Kidney epithelial cell (primary cell): Measurements from ENCODE around the gene ATF7IP2. TPM values are rescaled to one million over a fixed set of nuclear protein-coding genes. Genes with fewer than 3 reads are reported as not detected.
A peak's percentile ranks its signal among the peaks of the same experiment; 100 is the strongest.
"Not testable (repeated sequence)": the region's sequence is repeated elsewhere in the genome, so short reads cannot be mapped to it uniquely, and the experiment has no call there.

ENCODE experiments used
- DNase-seq: peaks from one replicate; pipeline ENCODE4 v3.0.0-alpha.2; 2010; ENCODE audit warnings: low read depth
- H3K27me3 ChIP-seq: 2 replicates; pipeline ENCODE4 v1.6.0; 2011; ENCODE audit warnings: low read length; ENCODE audit not compliant: control insufficient read depth, insufficient read depth
- H3K36me3 ChIP-seq: 2 replicates; pipeline ENCODE4 v1.5.1; 2011; ENCODE audit warnings: low read length; ENCODE audit not compliant: control insufficient read depth, insufficient read depth
- H3K4me3 ChIP-seq: 2 replicates; pipeline ENCODE4 v1.5.1; 2011; ENCODE audit warnings: low read depth, mild to moderate bottlenecking, control low read depth, low read length
- total RNA-seq: library from RNA; depleted of rRNA; stranded (reverse); fragments of >200 nt; gene quantifications from 2 replicates; pipeline ENCODE4 v1.2.3, GENCODE V29; 2015
- TF ChIP-seq, protein P1 (sequence below): IDR thresholded peaks from 2 replicates; pipeline ENCODE4 v1.5.1; 2011; ENCODE audit warnings: mild to moderate bottlenecking, moderate library complexity, low read length, control low read depth, inconsistent platforms; ENCODE audit not compliant: insufficient read depth, poor library complexity, severe bottlenecking

Gene ATF7IP2
- total RNA-seq, 1 donor from 2014 or later, result 4.6 TPM

DNA sequence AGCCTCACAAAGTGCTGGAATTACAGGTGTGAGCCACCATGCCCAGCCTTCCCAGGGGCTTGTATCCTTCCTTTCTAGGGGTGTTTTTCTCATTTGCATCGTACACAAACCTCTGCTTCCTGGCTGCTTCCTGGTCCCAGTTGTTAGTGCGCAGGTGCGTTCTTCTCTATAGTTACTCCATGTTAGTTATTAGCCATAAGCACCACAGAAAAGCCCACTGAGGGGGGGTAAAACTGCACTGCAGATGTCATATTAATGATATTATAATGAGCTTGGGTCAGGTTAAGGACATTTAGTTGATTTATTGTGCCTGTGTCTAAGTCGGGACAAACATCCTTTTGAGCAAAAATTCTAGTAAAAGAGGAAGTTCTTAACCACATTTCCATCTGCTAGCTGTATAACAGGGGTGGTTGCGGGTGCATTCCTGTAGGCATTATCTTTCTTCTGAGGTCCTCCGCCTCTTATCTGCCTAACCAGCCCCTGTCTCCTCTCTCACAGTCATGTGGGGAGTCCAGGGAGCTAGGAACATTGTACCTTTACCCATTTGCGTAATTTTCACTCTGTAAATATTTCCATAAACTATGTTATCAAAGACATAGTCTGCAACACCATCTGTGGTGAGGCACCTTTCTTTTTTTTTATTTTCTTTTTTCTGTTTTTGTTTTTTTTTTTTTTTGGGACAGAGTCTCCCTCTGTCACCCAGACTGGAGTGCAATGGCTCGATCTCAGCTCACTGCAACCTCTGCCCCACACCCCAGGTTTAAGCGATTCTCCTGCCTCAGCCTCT, 23.6 kb upstream of the ATF7IP2 start:
- Histone ChIP-seq H3K27me3 (no peaks in the 10 kb centered on the region), H3K4me3 (no peak overlapping the region), H3K36me3 (no peaks in the 10 kb centered on the region)
- DNase-seq, result no peak
- TF ChIP-seq, protein P1, sequence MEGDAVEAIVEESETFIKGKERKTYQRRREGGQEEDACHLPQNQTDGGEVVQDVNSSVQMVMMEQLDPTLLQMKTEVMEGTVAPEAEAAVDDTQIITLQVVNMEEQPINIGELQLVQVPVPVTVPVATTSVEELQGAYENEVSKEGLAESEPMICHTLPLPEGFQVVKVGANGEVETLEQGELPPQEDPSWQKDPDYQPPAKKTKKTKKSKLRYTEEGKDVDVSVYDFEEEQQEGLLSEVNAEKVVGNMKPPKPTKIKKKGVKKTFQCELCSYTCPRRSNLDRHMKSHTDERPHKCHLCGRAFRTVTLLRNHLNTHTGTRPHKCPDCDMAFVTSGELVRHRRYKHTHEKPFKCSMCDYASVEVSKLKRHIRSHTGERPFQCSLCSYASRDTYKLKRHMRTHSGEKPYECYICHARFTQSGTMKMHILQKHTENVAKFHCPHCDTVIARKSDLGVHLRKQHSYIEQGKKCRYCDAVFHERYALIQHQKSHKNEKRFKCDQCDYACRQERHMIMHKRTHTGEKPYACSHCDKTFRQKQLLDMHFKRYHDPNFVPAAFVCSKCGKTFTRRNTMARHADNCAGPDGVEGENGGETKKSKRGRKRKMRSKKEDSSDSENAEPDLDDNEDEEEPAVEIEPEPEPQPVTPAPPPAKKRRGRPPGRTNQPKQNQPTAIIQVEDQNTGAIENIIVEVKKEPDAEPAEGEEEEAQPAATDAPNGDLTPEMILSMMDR, result no peak

DNA sequence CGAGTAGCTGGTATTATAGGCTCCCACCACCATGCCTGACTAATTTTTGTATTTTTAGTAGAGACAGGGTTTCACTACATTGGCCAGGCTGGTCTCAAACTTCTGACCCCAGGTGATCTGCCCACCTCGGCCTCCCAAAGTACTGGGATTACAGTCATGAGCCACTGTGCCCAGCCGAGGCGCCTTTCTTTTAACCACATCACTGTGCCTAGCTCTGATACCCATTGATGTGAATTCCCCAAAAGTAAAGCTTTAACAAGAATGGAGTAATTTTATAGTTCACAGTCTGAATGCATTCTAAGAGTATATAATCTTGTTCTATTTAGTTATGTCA, 23.0 kb upstream of the ATF7IP2 start:
- DNase-seq, H3K27me3 ChIP-seq, H3K36me3 ChIP-seq, H3K4me3 ChIP-seq: not testable (repeated sequence)

DNA sequence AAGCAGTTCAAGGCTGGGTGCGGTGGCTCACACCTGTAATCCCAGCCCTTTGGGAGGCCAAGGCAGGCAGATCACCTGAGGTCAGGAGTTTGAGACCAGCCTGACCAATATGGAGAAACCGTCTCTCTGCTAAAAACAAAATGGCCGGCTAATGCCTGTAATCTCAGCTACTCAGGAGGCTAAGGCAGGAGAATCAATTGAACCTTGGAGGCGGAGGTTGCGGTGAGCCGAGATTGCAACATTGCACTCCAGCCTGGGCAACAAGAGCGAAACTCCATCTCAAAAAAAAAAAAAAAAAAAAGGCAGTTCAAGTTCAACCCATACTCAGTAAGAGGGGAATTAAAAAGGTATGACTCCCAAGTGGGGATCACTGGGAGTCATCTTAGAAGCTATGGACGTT, 19.2 kb upstream of the ATF7IP2 start:
- DNase-seq, H3K4me3 ChIP-seq, H3K27me3 ChIP-seq, H3K36me3 ChIP-seq: not testable (repeated sequence)

DNA sequence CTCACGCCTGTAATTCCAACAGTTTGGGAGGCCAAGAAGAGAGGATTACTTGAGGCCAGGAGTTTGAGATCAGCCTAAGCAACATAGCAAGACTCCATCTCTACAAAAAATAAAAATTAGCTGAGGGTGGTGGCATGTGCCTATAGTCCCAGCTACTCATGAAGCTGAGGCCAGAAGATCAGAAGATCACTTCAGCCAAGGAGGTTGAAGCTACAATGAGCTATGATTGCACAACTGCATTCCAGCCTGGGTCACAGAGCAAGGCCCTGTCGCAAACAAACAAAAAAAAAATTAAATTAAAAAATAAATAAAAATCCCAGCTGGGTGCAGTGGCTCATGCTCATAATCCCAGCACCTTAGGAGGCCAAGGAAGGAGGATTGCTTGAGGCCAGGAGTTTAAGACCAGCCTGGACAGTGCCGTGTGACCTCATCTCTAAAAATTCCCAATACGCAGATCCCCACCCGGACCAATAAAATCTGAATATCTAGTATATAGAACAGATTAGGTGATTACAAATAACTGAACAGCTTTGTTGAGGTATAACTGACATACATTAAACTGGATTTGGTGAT, 18.2 kb upstream of the ATF7IP2 start:
- no peaks in the 10 kb centered on the region for H3K27me3 ChIP-seq
- TF ChIP-seq, protein P1, result no peak
- H3K36me3 ChIP-seq, result no peaks in the 10 kb centered on the region
- no peak for DNase-seq
- H3K4me3 ChIP-seq, result no peak overlapping the region

DNA sequence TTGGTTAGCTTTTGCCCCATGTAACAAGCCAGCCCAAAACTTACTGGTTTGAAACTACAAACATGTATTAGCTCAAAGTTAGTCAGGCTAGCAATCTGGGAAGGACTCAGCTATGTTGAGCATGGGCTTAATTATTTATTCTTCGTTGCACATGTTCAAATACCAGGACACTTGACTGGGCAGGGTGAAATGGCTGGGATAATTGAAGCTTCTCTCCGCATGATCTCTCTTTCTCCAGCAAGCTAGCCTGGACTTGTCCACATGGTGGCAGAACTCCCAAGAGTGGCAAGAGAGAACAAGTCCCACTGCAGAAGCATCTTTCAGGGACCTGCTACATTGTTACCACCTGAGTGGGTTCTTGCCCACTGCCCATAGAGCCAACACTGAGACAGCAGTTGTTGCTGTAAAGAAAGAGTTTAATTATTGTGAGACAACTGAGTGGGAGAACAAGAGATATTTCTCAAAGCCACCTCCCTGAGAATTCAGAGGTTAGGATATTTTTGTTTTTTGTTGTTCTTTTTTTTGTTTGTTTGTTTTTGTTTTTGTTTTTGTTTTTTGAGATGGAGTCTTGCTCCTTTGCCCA, 16.8 kb upstream of the ATF7IP2 start:
- DNase-seq, result no peak
- TF ChIP-seq, protein P1, result peak; percentile 17
- no peak overlapping the region for H3K4me3 ChIP-seq

DNA sequence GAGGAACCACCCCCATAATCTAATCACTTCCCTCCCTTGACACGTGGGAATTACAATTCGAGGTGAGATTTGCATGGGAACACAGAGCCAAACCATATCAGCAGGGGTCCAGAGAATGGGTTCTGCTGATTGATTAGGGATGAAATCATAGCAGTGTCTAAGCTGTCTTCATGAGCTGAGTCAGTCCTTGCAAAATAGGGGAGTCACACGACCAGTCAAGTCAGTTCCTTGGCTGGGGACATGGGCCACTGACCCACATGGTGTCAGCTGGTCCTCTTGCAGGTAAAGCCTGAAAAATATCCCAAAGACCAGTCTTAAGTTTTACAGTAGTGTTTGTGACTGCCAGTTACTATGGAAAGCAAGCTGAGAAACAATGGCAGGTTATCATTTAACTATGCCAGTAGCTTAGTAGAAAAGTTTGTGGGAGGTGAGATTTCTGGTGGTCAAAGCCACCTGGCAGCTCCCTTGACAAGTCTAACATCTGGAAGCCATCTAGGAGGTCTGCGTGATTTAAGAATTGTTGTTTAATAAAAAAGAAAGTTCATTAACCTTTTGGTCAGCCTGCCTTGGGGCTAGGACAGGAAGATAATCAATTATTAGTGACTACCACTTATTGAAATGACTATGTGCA, 15.7 kb upstream of the ATF7IP2 start:
- Histone ChIP-seq H3K27me3 (no peaks in the 10 kb centered on the region), H3K36me3 (no peaks in the 10 kb centered on the region), H3K4me3 (no peak overlapping the region)
- TF ChIP-seq, protein P1, result no peak
- DNase-seq, result no peak

More for the DNA sequence above, 16.8 kb upstream of the ATF7IP2 start:
- Histone ChIP-seq H3K27me3 (no peaks in the 10 kb centered on the region), H3K36me3 (no peaks in the 10 kb centered on the region)
